ENCODE results near the gene FAM120C.

Gene FAM120C

DNA sequence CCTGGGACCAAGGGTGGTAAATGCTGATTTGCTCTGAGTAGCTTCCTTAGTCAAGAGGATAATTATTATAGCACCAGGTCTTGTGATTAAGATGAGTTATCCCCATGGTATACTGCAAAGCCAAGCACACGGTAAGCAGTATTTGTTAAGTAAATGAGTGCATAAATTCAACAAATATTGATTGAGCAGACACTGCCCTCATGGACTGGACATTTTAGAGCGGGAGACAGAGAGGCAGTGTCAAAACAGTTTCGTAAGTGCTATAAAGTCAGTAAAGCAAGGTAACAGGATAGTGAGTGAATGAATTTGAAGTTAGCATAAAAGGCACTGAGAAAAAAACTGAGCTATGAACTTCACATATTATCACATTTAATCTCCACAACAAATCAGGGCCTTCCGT lies 152.7 kb downstream of the FAM120C start:
- Histone ChIP-seq H3K4me2 (ENCODE audit: low read length) (no peak overlapping the region), H3K36me3 (ENCODE audit: control insufficient read depth, insufficient read depth, low read length) (no peaks in the 10 kb centered on the region), H3K4me3 (ENCODE audit: low read depth, low read length) (no peak overlapping the region), H2AFZ (no peak overlapping the region), H3K9ac (no peak overlapping the region), H3K79me2 (peaks cover 4% of the 10 kb centered on the region), H3K27ac (no peak overlapping the region), H3K27me3 (ENCODE audit: control insufficient read depth, insufficient read depth, low read length) (no peaks in the 10 kb centered on the region), H3K9me3 (ENCODE audit: control insufficient read depth, low read length) (no peaks in the 10 kb centered on the region), H3K4me1 (no peaks in the 10 kb centered on the region)
- no peak for TF ChIP-seq CTCF (IDR thresholded peaks at IDR 0.05)

DNA sequence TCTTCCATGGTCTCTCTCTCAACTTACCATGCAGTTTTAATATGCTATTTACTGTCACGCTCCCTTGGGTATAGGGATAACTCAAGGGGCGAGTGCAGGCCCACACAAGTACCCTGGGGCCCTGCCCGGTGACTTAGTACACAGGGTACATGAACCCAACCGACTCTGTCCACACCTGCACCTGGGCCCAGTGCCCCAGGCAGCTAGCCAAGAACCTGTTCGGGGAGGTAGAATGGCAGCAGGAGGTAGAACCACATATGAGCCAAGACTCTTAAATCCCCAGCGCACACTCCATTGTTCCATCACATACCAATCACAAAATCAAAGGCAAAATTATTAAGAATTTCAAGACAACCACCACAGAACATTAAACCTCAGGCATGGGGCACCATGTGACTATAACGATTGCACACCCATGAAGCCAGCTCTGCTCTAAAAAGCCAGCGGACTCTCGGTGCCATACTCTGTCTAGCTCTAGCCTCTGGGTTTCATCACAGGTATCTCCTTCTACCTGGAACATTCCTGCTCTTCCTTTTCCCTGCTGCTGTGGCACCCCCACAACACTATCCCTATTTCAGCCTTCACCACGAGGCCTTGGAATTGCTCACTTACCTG lies 153.4 kb downstream of the FAM120C start:
- Histone ChIP-seq H3K9me3 (ENCODE audit: control insufficient read depth, low read length) (no peaks in the 10 kb centered on the region), H3K27me3 (ENCODE audit: control insufficient read depth, insufficient read depth, low read length) (no peaks in the 10 kb centered on the region), H3K27ac (no peak overlapping the region), H3K9ac (no peak overlapping the region), H3K4me3 (ENCODE audit: low read depth, low read length) (no peak overlapping the region), H3K79me2 (peaks cover 2% of the 10 kb centered on the region), H3K4me2 (ENCODE audit: low read length) (no peak overlapping the region), H3K4me1 (no peaks in the 10 kb centered on the region), H2AFZ (no peak overlapping the region), H3K36me3 (ENCODE audit: control insufficient read depth, insufficient read depth, low read length) (no peaks in the 10 kb centered on the region)
- TF ChIP-seq CTCF (IDR thresholded peaks at IDR 0.05) = no peak

DNA sequence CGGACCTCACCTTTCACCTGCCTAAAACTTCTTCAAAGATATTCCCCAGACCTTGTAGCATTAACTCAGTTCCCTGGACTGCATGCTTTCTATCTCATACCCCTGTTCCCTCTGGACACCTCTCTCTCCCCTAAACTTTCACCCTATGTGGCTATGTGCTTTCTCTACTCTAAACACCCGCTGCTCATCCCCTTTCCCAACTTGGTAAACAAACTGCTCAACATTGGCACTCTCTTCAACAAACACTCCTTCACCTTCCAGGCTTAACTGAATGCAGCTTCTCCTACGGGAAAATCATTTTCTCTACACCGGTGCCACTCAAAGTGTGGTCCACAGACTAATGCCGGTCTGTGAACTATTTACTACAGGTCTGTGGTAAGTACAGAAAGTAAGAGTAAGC lies 158.7 kb downstream of the FAM120C start:
- H3K27me3 ChIP-seq (ENCODE audit: control insufficient read depth, insufficient read depth, low read length) = no peaks in the 10 kb centered on the region
- H3K9ac ChIP-seq = no peak overlapping the region
- no peaks in the 10 kb centered on the region for H3K36me3 ChIP-seq (ENCODE audit: control insufficient read depth, insufficient read depth, low read length)
- no peaks in the 10 kb centered on the region for H3K79me2 ChIP-seq
- no peak overlapping the region for H3K4me3 ChIP-seq (ENCODE audit: low read depth, low read length)
- no peak overlapping the region for H2AFZ ChIP-seq
- H3K27ac ChIP-seq = no peak overlapping the region
- H3K4me1 ChIP-seq = no peaks in the 10 kb centered on the region
- no peak overlapping the region for H3K4me2 ChIP-seq (ENCODE audit: low read length)
- TF ChIP-seq CTCF (IDR thresholded peaks at IDR 0.05) = no peak
- H3K9me3 ChIP-seq (ENCODE audit: control insufficient read depth, low read length) = no peaks in the 10 kb centered on the region
